GM18519 (cell line): Measurements from ENCODE around the gene SCN3A.

Experiments used
- ATAC-seq: cut with Tn5 transposase; IDR thresholded peaks from one replicate; pipeline ENCODE4 v1.9.1; 2021; ENCODE audit warnings: mild to moderate bottlenecking, moderate library complexity; ENCODE audit not compliant: unreplicated experiment, low FRiP score

The SCN3A gene

GRCh38 chr2:165114346-165114939, 89.4 kb downstream of the SCN3A start:
- ATAC-seq, result no peak

DNA sequence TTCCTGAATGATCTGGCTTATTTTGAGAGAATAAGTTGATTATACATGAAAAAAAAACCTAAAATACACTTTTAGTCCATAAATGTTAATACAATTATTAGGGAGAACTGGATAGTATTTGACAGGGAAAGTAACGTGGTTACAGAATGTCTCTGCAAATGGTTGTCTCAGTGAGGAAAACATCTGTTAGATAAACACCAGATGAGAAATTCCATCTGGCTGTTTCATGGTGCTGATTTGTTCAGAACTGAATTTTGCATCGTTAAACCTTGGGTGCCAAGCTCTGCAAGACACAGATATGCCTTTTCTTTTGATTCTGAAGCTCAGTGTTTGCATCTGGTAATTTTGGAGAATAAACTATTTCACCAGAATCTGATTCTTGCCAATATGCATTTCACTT, 90.4 kb downstream of the SCN3A start:
- no peak for ATAC-seq

GRCh38 chr2:165112789-165113188, 91.1 kb downstream of the SCN3A start:
- ATAC-seq, result no peak

DNA sequence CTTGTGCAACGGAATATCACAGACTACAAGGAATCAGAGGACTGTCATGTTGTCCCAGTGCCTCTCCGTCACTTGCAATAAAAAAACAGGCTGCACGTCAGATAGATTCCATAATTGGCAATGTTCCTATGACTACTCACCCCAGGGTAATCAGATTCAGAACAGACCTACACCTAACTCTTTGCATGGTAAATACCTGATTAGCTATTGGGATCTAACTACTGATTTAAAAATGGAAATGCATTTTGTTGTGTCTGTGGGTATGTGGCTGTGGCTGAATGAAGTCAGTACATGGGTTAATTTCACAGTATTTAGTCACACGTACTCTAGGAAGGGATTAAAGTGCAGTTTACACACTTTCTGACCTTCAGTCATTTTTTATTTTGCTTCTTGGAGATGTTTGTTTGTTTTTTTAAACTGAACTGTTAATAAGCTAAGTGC, 91.7 kb downstream of the SCN3A start:
- no peak for ATAC-seq

GRCh38 chr2:165110394-165110793, 93.5 kb downstream of the SCN3A start:
- no peak for ATAC-seq

GRCh38 chr2:165109915-165110314, 93.9 kb downstream of the SCN3A start:
- ATAC-seq, result no peak

GRCh38 chr2:165105926-165106325, 97.9 kb downstream of the SCN3A start:
- no peak for ATAC-seq

DNA sequence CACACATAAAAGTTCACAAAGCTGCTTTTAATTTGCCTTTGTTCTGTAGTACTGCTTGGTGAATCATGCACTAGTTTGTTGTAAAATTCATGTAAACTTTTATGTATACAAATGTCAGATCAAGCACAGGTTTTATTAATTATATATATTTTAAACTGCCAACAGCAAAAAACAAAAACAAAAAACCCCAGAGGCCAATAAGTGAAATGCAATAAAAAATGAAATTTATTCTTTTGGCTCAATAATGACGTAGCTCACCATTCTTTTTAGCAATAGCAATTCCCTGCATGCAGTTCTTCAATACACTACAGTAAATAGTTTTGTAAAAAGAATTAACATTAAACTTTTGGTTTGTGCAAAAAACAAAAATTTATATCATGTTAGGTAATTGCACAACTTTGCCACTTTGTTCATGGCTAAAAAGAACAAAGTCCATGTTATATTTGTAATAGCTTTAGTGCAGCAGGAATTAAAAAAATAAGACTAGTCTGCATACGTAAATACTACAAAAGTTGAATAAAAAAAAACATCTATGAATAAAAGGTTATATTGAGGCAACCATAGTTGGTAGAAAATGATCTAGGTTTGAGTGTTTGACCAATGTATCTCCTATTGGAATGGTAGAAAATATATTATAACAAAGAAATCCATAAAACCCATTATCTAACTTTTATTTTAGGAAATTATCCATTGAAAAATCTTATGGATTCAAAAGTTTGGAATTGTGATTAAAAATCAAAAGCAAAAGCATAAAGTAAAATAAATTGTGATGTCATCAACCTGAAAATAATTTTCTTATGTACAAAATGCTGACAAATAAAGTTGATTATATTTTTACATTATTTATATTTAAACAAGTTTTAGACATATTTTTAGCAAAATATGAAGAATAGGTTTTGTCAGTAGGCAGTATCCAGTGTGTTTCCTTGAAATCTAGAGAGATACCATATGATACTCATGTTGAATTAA, 115.6 kb downstream of the SCN3A start:
- no peak for ATAC-seq

DNA sequence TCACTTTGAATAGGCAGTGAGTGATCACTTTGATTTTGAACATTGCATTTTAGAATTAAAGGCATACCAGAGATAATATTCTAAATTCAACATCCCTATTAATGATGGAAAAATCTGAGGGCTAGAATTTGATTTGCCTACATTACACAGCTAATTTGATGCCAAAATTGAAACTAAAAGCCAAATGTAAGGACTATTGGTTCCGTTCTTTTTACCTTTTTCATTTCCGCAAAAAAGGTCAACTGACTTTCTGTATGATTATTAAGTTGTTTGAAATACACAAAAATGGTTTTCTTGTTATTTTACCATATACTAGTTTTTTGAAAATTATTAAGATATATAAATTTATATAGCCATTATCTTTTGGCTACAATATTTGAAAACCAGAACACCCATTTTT, 117.5 kb downstream of the SCN3A start:
- ATAC-seq, result no peak

DNA sequence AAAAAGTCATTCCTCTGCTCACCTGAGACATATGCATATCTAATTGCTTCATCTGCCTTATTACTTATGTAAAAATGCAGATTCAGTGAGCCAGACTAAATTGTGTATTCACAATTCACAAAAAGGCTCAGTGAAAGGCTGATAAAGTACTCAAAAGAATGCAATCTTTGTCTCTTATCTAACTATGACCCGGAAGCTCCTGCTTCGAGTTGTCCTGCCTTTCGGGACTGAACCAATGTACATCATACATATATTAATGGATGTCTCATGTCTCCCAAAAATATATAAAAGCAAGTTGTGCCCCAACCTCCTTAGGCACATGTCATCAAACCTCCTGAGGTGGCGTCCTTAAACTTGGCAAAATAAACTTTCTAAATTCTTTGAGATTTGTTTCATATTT, 120.5 kb downstream of the SCN3A start:
- ATAC-seq, result no peak

DNA sequence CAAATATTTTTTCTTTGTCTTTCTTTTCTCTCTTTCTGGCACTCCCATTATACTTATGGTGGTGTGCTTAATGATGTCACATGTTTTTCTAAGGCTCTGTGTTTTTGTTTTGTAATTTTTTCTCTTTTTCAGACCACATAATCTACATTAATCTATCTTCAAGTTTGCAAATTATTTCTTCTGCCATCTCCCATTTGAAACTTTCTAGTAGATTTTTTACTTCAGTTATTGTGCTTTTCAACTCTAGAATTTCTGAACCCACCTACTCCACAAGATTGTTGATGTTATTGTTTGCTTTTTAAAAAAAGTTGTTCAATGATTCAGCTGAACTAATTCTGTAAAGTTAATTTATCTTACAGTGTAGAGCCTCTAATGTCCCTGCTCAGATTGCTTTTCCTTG, 121.4 kb downstream of the SCN3A start:
- ATAC-seq, result no peak

GRCh38 chr2:165081276-165081675, 122.6 kb downstream of the SCN3A start:
- ATAC-seq, result no peak

- no peak for ATAC-seq
These were observed 124.4 kb downstream of the SCN3A start for GRCh38 chr2:165079432-165079831.

DNA sequence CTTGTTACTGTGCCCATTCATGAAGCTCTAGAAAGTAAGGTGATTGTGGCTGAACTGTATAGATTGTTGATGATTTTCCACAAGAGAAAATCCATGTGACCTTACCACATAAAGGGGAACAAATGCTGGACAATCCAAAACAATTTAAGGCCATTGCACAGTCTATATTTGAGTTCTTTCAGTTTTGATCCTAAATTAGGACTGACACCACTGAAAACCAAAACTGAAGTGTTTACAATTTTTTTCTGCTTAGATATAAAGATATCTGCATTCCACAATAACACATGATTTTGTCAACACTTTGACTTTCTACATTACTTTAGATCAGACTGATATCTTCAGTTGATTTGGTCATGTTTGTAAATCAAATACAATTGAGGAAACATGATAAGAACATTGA, 124.9 kb downstream of the SCN3A start:
- ATAC-seq, result no peak

DNA sequence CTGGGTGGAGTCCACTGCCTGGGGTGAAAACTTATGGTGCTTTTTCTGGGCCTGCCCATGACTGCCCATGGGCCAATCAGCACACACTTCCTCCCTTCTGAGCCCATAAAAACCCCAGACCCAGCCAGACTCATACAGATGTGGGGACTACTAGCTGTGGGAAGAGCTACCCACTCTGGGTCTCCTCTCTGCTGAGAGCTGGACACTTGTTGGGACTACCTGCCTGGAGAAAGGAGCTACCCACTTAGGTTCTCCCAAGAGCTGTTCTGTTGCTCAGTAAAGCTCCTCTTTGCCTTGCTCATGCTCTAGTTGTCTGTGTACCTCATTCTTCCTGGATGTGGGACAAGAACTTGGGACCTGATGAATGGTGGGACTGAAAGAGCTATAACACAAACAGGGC, 129.0 kb downstream of the SCN3A start:
- ATAC-seq, result no peak

DNA sequence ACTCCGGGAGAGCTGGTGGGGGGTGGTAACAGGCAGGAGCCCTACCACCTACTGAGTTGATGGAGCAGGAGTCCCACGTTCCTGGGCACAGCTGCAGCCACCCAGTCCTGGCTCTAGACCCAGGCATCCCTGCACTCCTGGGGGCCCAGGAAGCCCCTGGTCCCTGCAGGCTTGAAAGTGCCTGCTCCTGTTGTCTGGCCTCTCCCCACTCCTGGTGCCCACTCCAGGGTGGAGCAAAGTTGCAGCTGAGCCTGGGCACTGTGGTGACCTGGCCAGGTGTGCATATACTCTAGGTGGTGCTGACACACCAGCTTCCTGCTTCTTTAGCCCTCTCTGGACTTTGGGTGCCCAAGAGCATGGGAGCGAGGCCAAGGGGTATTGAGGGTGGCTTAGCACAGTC, 129.5 kb downstream of the SCN3A start:
- ATAC-seq, result no peak

DNA sequence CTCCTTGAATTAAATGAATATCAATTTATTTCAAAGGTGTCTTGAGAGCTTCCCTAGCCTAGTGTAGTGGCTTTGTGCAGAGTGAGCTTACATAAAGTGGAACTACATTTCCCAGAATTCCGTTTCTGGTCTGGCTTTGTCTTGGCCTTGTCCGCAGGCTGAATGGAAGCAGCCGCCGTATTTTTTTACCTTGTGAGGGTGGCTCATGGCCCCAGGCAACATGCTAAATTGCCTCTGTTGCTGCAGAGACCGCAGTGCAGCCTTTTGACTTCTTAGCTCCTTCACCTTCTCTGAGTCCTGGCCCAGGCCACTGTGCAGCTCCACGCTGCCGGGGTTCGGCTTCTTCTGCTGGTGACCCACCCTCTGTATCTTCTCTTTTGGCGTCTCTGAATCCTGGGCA, 133.8 kb downstream of the SCN3A start:
- ATAC-seq, result no peak

DNA sequence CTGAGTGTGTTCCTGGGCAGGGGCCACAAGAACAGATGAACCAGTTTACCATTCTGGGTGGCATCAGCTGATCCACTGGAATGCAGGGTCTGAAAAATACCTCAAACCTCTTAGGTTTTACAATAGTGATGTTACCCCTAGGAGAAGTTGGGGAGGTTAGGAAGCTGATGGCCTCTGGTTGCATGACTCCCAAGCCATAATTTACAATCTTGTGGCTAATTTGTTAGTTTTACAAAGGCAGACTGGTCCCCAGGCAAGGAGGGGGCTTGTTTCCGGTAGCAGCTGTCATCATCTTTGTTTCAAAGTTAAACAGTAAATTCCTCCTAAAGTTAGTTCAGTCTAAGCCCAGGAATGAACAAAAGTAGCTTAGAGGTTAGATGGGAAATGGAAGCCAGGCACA, 134.7 kb downstream of the SCN3A start:
- ATAC-seq, result no peak

DNA sequence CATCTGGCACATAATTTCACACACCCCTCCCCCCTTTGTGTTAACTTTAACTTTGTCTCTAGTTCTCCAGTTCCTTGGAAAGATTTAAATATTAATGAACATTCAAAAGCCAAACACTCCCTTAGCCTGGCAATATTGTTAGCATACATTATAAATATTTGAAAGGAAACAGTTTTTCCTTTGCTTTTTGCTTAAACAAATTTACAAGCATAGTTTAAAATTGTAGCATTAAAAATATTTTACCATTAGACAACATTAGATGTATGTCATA, 135.4 kb downstream of the SCN3A start:
- no peak for ATAC-seq

DNA sequence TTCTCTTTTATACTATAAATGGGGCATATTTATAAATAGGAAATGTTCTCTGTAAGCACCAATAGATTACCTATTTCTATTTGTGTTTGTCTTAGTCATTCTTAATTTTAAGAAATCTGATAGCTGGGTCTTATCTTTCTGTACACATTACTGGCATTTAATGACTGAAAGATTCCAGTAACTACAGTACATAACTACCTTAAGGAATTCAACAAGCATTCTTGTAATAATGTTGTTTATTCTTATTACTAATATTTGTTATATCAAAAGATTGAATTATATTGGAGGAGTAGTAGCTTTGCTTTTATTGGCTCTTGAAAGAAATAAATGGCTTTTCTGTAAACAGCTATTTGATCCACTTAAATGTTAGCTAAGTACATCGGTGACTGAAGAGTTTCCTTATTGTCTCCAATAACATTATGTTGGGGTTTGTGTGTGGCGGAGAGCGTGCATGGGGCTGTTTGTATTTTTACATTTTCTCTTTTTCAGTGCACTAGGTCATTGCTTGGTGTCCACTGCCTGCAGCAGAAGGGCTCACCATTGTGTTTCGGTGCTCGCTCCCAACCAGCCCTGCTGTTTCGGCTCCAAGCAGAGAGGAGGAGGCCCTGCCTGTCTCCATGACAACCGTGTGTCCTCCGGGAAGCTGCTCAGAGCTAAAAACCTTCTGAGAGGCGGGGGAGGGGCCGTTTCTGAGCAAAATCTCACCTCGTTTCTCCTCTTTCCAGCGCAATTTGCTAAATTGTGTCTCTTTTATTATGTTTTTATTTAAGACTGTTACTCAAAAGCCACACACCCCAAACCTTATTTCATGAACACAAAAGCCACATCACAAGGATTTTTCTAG, 136.0 kb downstream of the SCN3A start:
- ATAC-seq, result no peak

- no peak for ATAC-seq
These were observed 139.1 kb downstream of the SCN3A start for GRCh38 chr2:165064743-165065142.
